ENCODE data around the gene FIGN.

FIGN gene

DNA sequence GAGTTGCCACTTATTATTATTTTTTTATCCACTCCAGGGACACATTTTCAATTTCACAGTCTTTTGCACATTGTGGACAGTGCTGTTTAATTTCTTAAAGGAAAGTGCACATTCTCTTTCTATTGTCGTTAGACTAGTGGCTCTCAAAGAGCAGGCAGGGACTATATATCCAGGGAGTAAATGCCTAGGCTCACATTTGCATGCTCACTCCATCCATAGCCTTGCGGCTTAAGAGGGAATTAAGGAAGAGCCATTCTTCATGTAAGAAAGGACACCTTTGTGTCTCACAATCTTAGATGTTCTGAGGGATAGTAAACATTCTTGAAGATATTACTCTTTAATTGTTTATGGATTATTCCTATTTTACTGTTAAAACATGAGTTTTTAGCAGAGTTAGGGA lies 70.8 kb downstream of the FIGN start:
- DNase-seq (ENCODE audit: low spot score in 2 of 2): no peak
- H3K4me1 Mint-ChIP-seq: no peaks in the 10 kb centered on the region
- H3K27ac Mint-ChIP-seq (ENCODE audit: low read depth): no peak overlapping the region
- no peaks in the 10 kb centered on the region for H3K27me3 Mint-ChIP-seq
- no peaks in the 10 kb centered on the region for H3K36me3 Mint-ChIP-seq (ENCODE audit: insufficient read depth)
- H3K9me3 Mint-ChIP-seq: peaks cover 6% of the 10 kb centered on the region
- ATAC-seq (replicated peaks; ENCODE audit: extremely low read depth, poor library complexity, severe bottlenecking): no peak
- H3K4me3 Mint-ChIP-seq: no peak overlapping the region

DNA sequence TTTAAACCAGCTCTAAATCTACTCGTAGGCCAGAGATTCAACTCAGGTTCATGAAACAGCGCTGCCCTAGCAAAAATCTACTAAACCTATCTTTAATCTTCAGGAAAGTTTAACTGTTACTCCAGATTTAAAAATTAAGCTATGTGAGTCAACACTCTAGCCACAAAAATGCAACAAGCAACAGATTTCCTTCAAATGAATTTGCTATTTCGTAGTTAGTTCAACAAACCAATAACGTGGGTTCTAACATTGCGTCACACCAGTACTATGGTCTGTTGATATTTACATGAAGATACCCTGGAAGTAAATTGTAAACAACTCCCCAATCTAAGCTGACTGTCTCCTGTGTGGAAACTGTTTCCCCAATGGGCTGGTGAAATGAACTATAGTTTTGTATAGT lies 71.2 kb downstream of the FIGN start:
- no peaks in the 10 kb centered on the region for H3K4me1 Mint-ChIP-seq
- peaks cover 6% of the 10 kb centered on the region for H3K9me3 Mint-ChIP-seq
- no peaks in the 10 kb centered on the region for H3K36me3 Mint-ChIP-seq (ENCODE audit: insufficient read depth)
- ATAC-seq (replicated peaks; ENCODE audit: extremely low read depth, poor library complexity, severe bottlenecking) (no peak), DNase-seq (ENCODE audit: low spot score in 2 of 2) (no peak)
- no peak overlapping the region for H3K4me3 Mint-ChIP-seq
- no peak overlapping the region for H3K27ac Mint-ChIP-seq (ENCODE audit: low read depth)
- no peaks in the 10 kb centered on the region for H3K27me3 Mint-ChIP-seq

DNA sequence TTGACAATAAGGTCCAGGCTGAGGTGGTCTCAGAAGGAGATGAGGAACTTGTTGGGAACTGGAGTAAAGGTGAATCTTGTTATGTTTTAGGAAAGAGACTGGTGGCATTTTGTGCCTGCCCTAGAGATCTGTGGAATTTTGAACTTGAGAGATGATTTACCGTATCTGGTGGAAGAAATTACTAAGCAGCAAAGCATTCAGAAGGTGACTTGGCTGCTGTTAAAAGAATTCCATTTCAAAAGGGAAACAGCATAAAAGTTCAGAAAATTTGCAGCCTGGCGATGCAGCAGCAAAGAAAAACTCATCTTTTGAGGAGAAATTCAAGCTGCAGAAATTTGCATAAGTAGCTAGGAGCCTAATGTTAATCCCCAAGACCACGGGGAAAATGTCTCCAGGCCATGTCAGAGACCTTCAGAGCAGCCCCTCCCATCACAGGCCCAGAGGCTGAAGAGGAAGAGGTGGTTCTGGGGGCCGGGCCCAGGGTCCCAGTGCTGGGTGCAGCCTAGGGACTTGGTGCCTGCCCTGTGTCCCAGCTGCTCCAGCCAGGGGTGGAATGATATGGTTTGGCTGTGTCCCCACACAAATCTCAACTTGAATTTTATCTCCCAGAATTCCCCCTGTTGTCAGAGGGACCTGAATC lies 73.5 kb downstream of the FIGN start:
- ATAC-seq (replicated peaks; ENCODE audit: extremely low read depth, poor library complexity, severe bottlenecking) (no peak), DNase-seq (ENCODE audit: low spot score in 2 of 2) (no peak)
- Mint-ChIP-seq H3K27me3 (no peaks in the 10 kb centered on the region), H3K9me3 (peaks cover 19% of the 10 kb centered on the region), H3K27ac (ENCODE audit: low read depth) (no peak overlapping the region), H3K36me3 (ENCODE audit: insufficient read depth) (no peaks in the 10 kb centered on the region), H3K4me1 (no peaks in the 10 kb centered on the region), H3K4me3 (no peak overlapping the region)

GRCh38 chr2:163659224-163659623 lies 76.6 kb downstream of the FIGN start:
- Mint-ChIP-seq H3K36me3 (ENCODE audit: insufficient read depth) (no peaks in the 10 kb centered on the region), H3K27me3 (no peaks in the 10 kb centered on the region), H3K4me1 (no peaks in the 10 kb centered on the region), H3K4me3 (no peak overlapping the region), H3K27ac (ENCODE audit: low read depth) (no peak overlapping the region), H3K9me3 (peaks cover 24% of the 10 kb centered on the region)
- no peak for DNase-seq (ENCODE audit: low spot score in 2 of 2)
- ATAC-seq (replicated peaks; ENCODE audit: extremely low read depth, poor library complexity, severe bottlenecking): no peak

DNA sequence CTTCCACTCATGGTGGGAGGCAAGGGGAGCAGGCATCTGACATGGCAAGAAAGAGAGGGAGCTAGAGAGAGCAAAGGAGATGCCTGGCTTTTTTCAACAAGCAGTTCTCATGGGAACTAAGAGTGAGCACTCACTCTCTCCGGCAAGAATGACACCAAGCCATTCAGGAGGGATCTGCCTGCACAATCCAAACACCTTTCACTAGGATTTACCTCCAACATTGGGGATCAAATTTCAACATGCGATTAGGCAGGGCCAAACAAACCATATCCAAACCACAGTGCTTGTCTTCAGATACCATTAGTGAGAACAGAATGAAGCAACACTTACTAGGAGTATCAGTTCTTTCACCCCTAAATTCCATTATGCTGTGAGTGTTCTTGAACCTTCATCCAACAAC lies 77.3 kb downstream of the FIGN start:
- no peak overlapping the region for H3K4me3 Mint-ChIP-seq
- H3K4me1 Mint-ChIP-seq: no peaks in the 10 kb centered on the region
- DNase-seq (ENCODE audit: low spot score in 2 of 2) (no peak), ATAC-seq (replicated peaks; ENCODE audit: extremely low read depth, poor library complexity, severe bottlenecking) (no peak)
- H3K27me3 Mint-ChIP-seq: no peaks in the 10 kb centered on the region
- H3K9me3 Mint-ChIP-seq: peaks cover 26% of the 10 kb centered on the region
- H3K36me3 Mint-ChIP-seq (ENCODE audit: insufficient read depth): no peaks in the 10 kb centered on the region
- H3K27ac Mint-ChIP-seq (ENCODE audit: low read depth): no peak overlapping the region

- H3K9me3 Mint-ChIP-seq: peaks cover 26% of the 10 kb centered on the region
- no peak for ATAC-seq (replicated peaks; ENCODE audit: extremely low read depth, poor library complexity, severe bottlenecking)
- no peaks in the 10 kb centered on the region for H3K4me1 Mint-ChIP-seq
- no peak overlapping the region for H3K4me3 Mint-ChIP-seq
- no peaks in the 10 kb centered on the region for H3K36me3 Mint-ChIP-seq (ENCODE audit: insufficient read depth)
- DNase-seq (ENCODE audit: low spot score in 2 of 2): no peak
- no peaks in the 10 kb centered on the region for H3K27me3 Mint-ChIP-seq
- H3K27ac Mint-ChIP-seq (ENCODE audit: low read depth): no peak overlapping the region
These were observed 78.5 kb downstream of the FIGN start for GRCh38 chr2:163657281-163657656.

DNA sequence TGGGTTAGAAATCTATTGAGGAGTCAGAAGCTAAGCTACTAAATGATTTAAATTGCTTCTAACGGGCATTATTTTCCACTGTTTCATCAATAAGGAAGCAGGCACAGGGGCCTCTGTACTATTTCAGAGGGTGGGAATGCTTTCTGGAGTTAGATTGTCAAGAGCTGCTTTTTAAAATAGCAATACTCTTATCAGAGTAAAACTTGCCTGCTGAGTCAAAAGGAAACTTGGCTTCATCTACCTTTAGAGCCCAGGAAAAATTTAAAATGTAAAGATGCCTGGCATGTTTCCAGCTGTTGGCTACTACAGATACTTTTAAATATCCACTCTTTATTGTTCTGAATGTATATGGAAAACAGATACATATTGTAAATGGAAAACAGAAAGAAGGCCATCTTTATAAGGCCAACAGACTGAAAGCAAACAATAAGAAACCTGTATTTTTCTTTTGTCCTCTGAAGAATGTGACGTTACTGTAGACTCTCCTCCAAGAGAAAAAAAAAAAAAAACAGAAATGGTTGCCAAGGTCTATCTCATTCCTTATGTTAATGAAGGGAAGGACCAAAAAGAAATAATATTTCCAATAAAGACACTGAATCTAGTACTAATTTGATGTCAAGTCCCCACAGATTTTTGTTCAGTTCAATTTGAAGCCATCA lies 79.1 kb downstream of the FIGN start:
- DNase-seq (ENCODE audit: low spot score in 2 of 2) (no peak), ATAC-seq (replicated peaks; ENCODE audit: extremely low read depth, poor library complexity, severe bottlenecking) (no peak)
- H3K27ac Mint-ChIP-seq (ENCODE audit: low read depth): no peak overlapping the region
- no peak overlapping the region for H3K4me3 Mint-ChIP-seq
- H3K9me3 Mint-ChIP-seq: peaks cover 22% of the 10 kb centered on the region
- no peaks in the 10 kb centered on the region for H3K27me3 Mint-ChIP-seq
- H3K36me3 Mint-ChIP-seq (ENCODE audit: insufficient read depth): no peaks in the 10 kb centered on the region
- H3K4me1 Mint-ChIP-seq: no peaks in the 10 kb centered on the region

GRCh38 chr2:163655667-163656066 lies 80.1 kb downstream of the FIGN start:
- ATAC-seq (replicated peaks; ENCODE audit: extremely low read depth, poor library complexity, severe bottlenecking) (no peak), DNase-seq (ENCODE audit: low spot score in 2 of 2) (no peak)
- Mint-ChIP-seq H3K4me1 (no peaks in the 10 kb centered on the region), H3K36me3 (ENCODE audit: insufficient read depth) (no peaks in the 10 kb centered on the region), H3K27me3 (no peaks in the 10 kb centered on the region), H3K27ac (ENCODE audit: low read depth) (no peak overlapping the region), H3K4me3 (no peak overlapping the region), H3K9me3 (peaks cover 20% of the 10 kb centered on the region)

DNA sequence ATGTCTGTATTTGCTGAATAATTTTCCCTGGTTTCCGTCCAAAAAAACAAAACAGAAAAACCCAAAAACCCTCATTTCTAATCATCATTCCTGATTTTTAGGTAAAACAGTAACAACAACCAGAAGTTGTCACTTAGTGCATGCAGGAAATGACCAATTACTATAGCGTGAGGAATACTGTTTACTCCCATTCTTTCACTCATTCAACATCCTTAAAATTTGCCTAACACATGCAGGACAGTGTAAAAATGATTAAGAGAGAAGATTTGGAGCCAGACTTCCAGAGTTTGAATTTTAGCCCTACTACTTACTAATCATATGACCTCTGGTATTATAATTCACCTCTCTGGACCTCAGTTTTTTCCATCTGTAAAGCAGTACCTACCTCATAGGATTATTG lies 83.1 kb downstream of the FIGN start:
- Mint-ChIP-seq H3K27ac (ENCODE audit: low read depth) (no peak overlapping the region), H3K4me1 (no peaks in the 10 kb centered on the region), H3K27me3 (no peaks in the 10 kb centered on the region), H3K36me3 (ENCODE audit: insufficient read depth) (no peaks in the 10 kb centered on the region), H3K4me3 (no peak overlapping the region), H3K9me3 (peaks cover 13% of the 10 kb centered on the region)
- ATAC-seq (replicated peaks; ENCODE audit: extremely low read depth, poor library complexity, severe bottlenecking) (no peak), DNase-seq (ENCODE audit: low spot score in 2 of 2) (no peak)

- Mint-ChIP-seq H3K36me3 (ENCODE audit: insufficient read depth) (no peaks in the 10 kb centered on the region), H3K9me3 (peaks cover 10% of the 10 kb centered on the region), H3K27me3 (no peaks in the 10 kb centered on the region), H3K4me1 (no peaks in the 10 kb centered on the region), H3K27ac (ENCODE audit: low read depth) (no peak overlapping the region), H3K4me3 (no peak overlapping the region)
- no peak for DNase-seq (ENCODE audit: low spot score in 2 of 2)
- ATAC-seq (replicated peaks; ENCODE audit: extremely low read depth, poor library complexity, severe bottlenecking): no peak
These were observed 86.7 kb downstream of the FIGN start for GRCh38 chr2:163649080-163649479.

DNA sequence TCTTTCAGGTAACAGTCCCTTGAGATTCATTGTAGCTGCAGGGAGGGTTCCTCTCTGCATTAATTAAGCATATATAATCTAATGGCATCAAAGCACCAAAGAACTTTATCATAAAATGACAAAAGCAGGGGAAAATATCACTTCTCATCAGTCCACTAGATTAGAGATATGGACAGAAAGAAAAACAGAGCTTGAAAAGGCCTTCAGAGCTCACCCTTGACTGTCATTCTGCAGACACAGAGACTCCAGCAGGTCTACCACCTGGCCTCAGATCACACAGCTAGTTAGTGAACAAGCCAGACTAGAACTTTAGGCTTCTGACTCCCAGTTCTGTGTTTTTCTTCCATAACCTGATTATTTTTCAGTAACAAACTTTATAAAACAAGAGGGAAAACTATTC lies 88.5 kb downstream of the FIGN start:
- Mint-ChIP-seq H3K9me3 (peaks cover 10% of the 10 kb centered on the region), H3K4me3 (no peak overlapping the region), H3K4me1 (no peaks in the 10 kb centered on the region), H3K27me3 (no peaks in the 10 kb centered on the region), H3K27ac (ENCODE audit: low read depth) (no peak overlapping the region), H3K36me3 (ENCODE audit: insufficient read depth) (no peaks in the 10 kb centered on the region)
- ATAC-seq (replicated peaks; ENCODE audit: extremely low read depth, poor library complexity, severe bottlenecking): no peak
- no peak for DNase-seq (ENCODE audit: low spot score in 2 of 2)

- Mint-ChIP-seq H3K27me3 (no peaks in the 10 kb centered on the region), H3K27ac (ENCODE audit: low read depth) (no peak overlapping the region), H3K4me1 (no peaks in the 10 kb centered on the region), H3K9me3 (peaks cover 10% of the 10 kb centered on the region), H3K4me3 (no peak overlapping the region), H3K36me3 (ENCODE audit: insufficient read depth) (no peaks in the 10 kb centered on the region)
- DNase-seq (ENCODE audit: low spot score in 2 of 2) (no peak), ATAC-seq (replicated peaks; ENCODE audit: extremely low read depth, poor library complexity, severe bottlenecking) (no peak)
These were observed 89.1 kb downstream of the FIGN start for GRCh38 chr2:163646687-163647086.

DNA sequence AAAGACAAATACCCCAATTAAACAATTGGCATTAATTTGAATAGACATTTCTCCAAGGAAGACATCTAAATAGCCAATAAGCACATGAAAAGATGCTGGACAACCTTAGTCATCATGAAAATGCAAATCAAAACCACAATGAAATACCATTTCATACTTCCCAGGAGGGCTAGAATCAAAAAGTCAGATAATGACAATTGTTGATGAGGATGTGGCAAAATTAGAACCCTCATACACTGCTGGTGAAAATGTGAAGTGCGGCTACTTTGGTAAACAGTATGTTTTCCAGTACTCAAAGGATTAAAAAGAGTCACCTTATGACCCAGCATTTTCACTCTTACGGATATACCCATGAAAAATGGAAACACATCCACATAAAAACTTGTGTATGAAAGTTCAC lies 91.6 kb downstream of the FIGN start:
- DNase-seq (ENCODE audit: low spot score in 2 of 2) (no peak), ATAC-seq (replicated peaks; ENCODE audit: extremely low read depth, poor library complexity, severe bottlenecking) (no peak)
- Mint-ChIP-seq H3K9me3 (peaks cover 10% of the 10 kb centered on the region), H3K4me1 (no peaks in the 10 kb centered on the region), H3K27me3 (no peaks in the 10 kb centered on the region), H3K4me3 (no peak overlapping the region), H3K27ac (ENCODE audit: low read depth) (no peak overlapping the region), H3K36me3 (ENCODE audit: insufficient read depth) (no peaks in the 10 kb centered on the region)
